Adrenal gland (tissue), 5 donors: ENCODE results near the gene DPP10.

Source experiments
- POLR2A ChIP-seq, 2 donors: fragments of 450-650 bp; IDR thresholded peaks; one replicate each; pipeline ENCODE4 v1.6.1; 2017; ENCODE audit warnings: antibody characterized with exemption in 2 of 2, mild to moderate bottlenecking in 2 of 2, moderate library complexity in 1 of 2
- TF ChIP-seq, protein P1 (sequence below), 6 experiments: fragments of 450-650 bp in 4 of 6; fragments of 200-600 bp in 2 of 6; sonication (generic) in 1 of 6; IDR thresholded peaks; 1 replicate in 5 of 6; 2 replicates in 1 of 6; pipeline versions ENCODE4 v1.5.1 to v1.8.0; 2016 to 2021; ENCODE audit warnings: antibody characterized with exemption in 6 of 6, mild to moderate bottlenecking in 2 of 6, moderate library complexity in 1 of 6
- donor health status: DM: no; HTN: no; CAD: no.

DNA sequence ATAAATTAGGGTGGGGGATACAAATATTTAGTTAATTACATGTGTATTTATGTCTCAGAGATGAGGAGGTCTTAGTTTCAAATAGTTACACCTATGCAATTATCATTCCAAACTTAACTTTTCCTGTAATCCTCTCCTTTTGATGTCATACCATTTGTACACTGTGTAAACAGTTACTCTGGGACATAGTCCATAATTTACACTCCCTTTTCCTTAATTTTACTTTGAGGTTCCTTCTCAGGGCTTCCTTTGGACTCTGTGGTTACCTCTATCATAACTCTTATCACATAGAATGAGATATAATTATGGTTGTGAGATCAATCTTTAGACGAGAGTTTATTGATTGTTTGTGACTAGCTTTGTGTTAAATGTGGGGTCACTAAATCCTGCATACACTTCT lies 84.4 kb downstream of the DPP10 start:
- no peak for TF ChIP-seq POLR2A (IDR thresholded peaks at IDR 0.05)
- TF ChIP-seq, protein P1, sequence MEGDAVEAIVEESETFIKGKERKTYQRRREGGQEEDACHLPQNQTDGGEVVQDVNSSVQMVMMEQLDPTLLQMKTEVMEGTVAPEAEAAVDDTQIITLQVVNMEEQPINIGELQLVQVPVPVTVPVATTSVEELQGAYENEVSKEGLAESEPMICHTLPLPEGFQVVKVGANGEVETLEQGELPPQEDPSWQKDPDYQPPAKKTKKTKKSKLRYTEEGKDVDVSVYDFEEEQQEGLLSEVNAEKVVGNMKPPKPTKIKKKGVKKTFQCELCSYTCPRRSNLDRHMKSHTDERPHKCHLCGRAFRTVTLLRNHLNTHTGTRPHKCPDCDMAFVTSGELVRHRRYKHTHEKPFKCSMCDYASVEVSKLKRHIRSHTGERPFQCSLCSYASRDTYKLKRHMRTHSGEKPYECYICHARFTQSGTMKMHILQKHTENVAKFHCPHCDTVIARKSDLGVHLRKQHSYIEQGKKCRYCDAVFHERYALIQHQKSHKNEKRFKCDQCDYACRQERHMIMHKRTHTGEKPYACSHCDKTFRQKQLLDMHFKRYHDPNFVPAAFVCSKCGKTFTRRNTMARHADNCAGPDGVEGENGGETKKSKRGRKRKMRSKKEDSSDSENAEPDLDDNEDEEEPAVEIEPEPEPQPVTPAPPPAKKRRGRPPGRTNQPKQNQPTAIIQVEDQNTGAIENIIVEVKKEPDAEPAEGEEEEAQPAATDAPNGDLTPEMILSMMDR (IDR thresholded peaks at IDR 0.05) = no peak
